IMR-90 (cell line): ENCODE data around the gene CUL7. TPM values are rescaled to one million over a fixed set of nuclear protein-coding genes. Genes with fewer than 3 reads are reported as not detected.

ENCODE experiments used
- ATAC-seq: fragments of 200-7000 bp; cut with Tn5 transposase; 2 replicates; pipeline ENCODE4 v1.9.1; 2020; ENCODE audit warnings: low read depth, mild to moderate bottlenecking, moderate library complexity
- BruUV-seq: library from RNA; stranded (reverse); fragments of 400-500 nt; replicated peaks from 2 replicates; lab custom pipeline; 2021; lab: Mats Ljungman, UMichigan
- CTCF ChIA-PET: fragments of 300-600 bp; formaldehyde crosslinking; extraction: SDS; loops from one replicate; lab custom pipeline; 2021; ENCODE audit warnings: antibody characterized with exemption; lab: Yijun Ruan, JAX
- POLR2A ChIA-PET: fragments of 300-600 bp; sonication (Branson Sonifier 250); formaldehyde crosslinking; loops from one replicate; lab custom pipeline; 2022; ENCODE audit warnings: antibody characterized with exemption; ENCODE audit not compliant: unreplicated experiment; lab: Charles Lee
- DNase-seq: peaks from one replicate; pipeline ENCODE4 v3.0.0; 2013
- H2AFZ ChIP-seq: replicated peaks from 2 replicates; pipeline ENCODE3; 2013; ENCODE audit warnings: low read length, mild to moderate bottlenecking; ENCODE audit not compliant: poor library complexity
- H2AK5ac ChIP-seq: 2 replicates; pipeline ENCODE4 v1.6.1; 2013; ENCODE audit warnings: low read depth, low read length, inconsistent platforms
- H2AK9ac ChIP-seq: replicated peaks from 2 replicates; pipeline ENCODE3; 2013; ENCODE audit warnings: mild to moderate bottlenecking, low read depth, low read length, moderate library complexity; ENCODE audit not compliant: poor library complexity
- H2BK120ac ChIP-seq: 2 replicates; pipeline ENCODE4 v1.6.1; 2013; ENCODE audit warnings: low read depth, low read length, inconsistent platforms
- H2BK15ac ChIP-seq: 3 replicates; pipeline ENCODE4 v1.6.1; 2013; ENCODE audit warnings: low read depth, low read length, inconsistent platforms
- H2BK20ac ChIP-seq: 2 replicates; pipeline ENCODE4 v1.6.1; 2013; ENCODE audit warnings: low read depth, mild to moderate bottlenecking, inconsistent platforms, low read length, moderate library complexity
- H2BK5ac ChIP-seq: 2 replicates; pipeline ENCODE4 v1.6.1; 2013; ENCODE audit warnings: mild to moderate bottlenecking, low read depth, low read length, inconsistent platforms; ENCODE audit not compliant: poor library complexity, severe bottlenecking
- H3K14ac ChIP-seq: replicated peaks from 2 replicates; pipeline ENCODE4 v1.6.1; 2013; ENCODE audit warnings: low read depth, low read length, inconsistent platforms
- H3K18ac ChIP-seq: 2 replicates; pipeline ENCODE4 v1.6.1; 2013; ENCODE audit warnings: low read depth, low read length, control low read depth
- H3K23ac ChIP-seq: 2 replicates; pipeline ENCODE4 v1.6.1; 2013; ENCODE audit warnings: low read depth, low read length, inconsistent platforms
- H3K27ac ChIP-seq: 2 replicates; pipeline ENCODE4 v1.5.1; 2013; ENCODE audit warnings: mild to moderate bottlenecking, control low read depth, low read length; ENCODE audit not compliant: insufficient read depth
- H3K27me3 ChIP-seq: 2 replicates; pipeline ENCODE4 v1.6.1; 2013; ENCODE audit warnings: low read length; ENCODE audit not compliant: control insufficient read depth, insufficient read depth
- H3K36me3 ChIP-seq: 2 replicates; pipeline ENCODE4 v1.6.1; 2013; ENCODE audit warnings: low read length, mixed read lengths; ENCODE audit not compliant: control insufficient read depth, insufficient read depth
- H3K4ac ChIP-seq: 2 replicates; pipeline ENCODE4 v1.6.1; 2013; ENCODE audit warnings: low read depth, low read length, inconsistent platforms
- H3K4me1 ChIP-seq: 2 replicates; pipeline ENCODE4 v1.6.1; 2013; ENCODE audit warnings: low read length, mixed read lengths; ENCODE audit not compliant: control insufficient read depth, insufficient read depth
- H3K4me2 ChIP-seq: 2 replicates; pipeline ENCODE4 v1.6.1; 2013; ENCODE audit warnings: low read depth, mild to moderate bottlenecking, control low read depth, low read length, moderate library complexity
- H3K4me3 ChIP-seq: 2 replicates; pipeline ENCODE4 v1.5.1; 2013; ENCODE audit warnings: low read depth, mild to moderate bottlenecking, control low read depth, low read length, moderate library complexity; ENCODE audit not compliant: insufficient read depth
- H3K56ac ChIP-seq: 2 replicates; pipeline ENCODE4 v1.6.1; 2013; ENCODE audit warnings: low read length, inconsistent platforms; ENCODE audit not compliant: insufficient read depth; ENCODE audit errors: extremely low read depth
- H3K79me1 ChIP-seq, 2 experiments: 2 replicates each; pipeline ENCODE4 v1.6.1; 2013; ENCODE audit warnings: low read length in 2 of 2, inconsistent platforms in 1 of 2, low read depth in 1 of 2
- H3K9ac ChIP-seq: 2 replicates; pipeline ENCODE4 v1.6.1; 2013; ENCODE audit warnings: low read depth, low read length, control low read depth
- H3K9me1 ChIP-seq: 2 replicates; pipeline ENCODE4 v1.6.1; 2013; ENCODE audit warnings: low read length, inconsistent platforms; ENCODE audit not compliant: insufficient read depth
- H3K9me3 ChIP-seq: 2 replicates; pipeline ENCODE4 v1.6.1; 2013; ENCODE audit warnings: low read length; ENCODE audit not compliant: control insufficient read depth, insufficient read depth
- H4K20me1 ChIP-seq: 2 replicates; pipeline ENCODE4 v1.6.1; 2013; ENCODE audit warnings: low read length, inconsistent platforms; ENCODE audit not compliant: insufficient read depth
- H4K5ac ChIP-seq: 2 replicates; pipeline ENCODE4 v1.6.1; 2013; ENCODE audit warnings: mild to moderate bottlenecking, low read depth, low read length, control low read depth
- H4K8ac ChIP-seq, 2 experiments: 2 replicates each; pipeline ENCODE4 v1.6.1; 2013; ENCODE audit warnings: low read depth in 2 of 2, low read length in 2 of 2, control low read depth in 1 of 2, inconsistent platforms in 1 of 2
- H4K91ac ChIP-seq: 2 replicates; pipeline ENCODE4 v1.6.1; 2013; ENCODE audit warnings: low read depth, low read length, inconsistent platforms; ENCODE audit not compliant: insufficient read depth
- CEBPB ChIP-seq: IDR thresholded peaks from 2 replicates; pipeline ENCODE4 v1.6.1; 2012; ENCODE audit warnings: low read depth, low read length, improper control_type of control experiment
- MAZ ChIP-seq: IDR thresholded peaks from 2 replicates; pipeline ENCODE4 v1.6.1; 2012; ENCODE audit warnings: low read depth, mild to moderate bottlenecking, low read length, improper control_type of control experiment, moderate library complexity, borderline replicate concordance
- WGBS, 2 experiments: methylation state at CpG; one replicate each; pipeline versions ENCODE4 v1.1.5 to v1.1.7; 2013; ENCODE audit warnings: missing lambda C conversion rate in 2 of 2; ENCODE audit not compliant: insufficient read length in 1 of 2; ENCODE audit errors: extremely low coverage in 2 of 2; 5-methylcytosine and 5-hydroxymethylcytosine counted together
- dilution Hi-C: fragments of 300-500 bp; cut with HindIII; formaldehyde crosslinking; loops from one replicate; pipeline ENCODE4 v1.14.3; 2018; ENCODE audit warnings: low sequenced_read_pairs; ENCODE audit not compliant: unreplicated experiment
- in situ Hi-C: fragments of 300-500 bp; cut with MboI; formaldehyde crosslinking; loops from 3 replicates; pipeline ENCODE4 v1.14.3; 2019; ENCODE audit warnings: low sequenced_read_pairs, inconsistent platforms, mixed read lengths
- intact Hi-C: fragments of 100-400 bp; cut with micrococcal nuclease; formaldehyde crosslinking; loops from 2 replicates; pipeline ENCODE4 v1.10.0; 2022
- polyA plus RNA-seq, 3 experiments: library from polyadenylated mRNA; depleted of rRNA; stranded (reverse); fragments of >200 nt; gene quantifications; 2 replicates each; pipeline ENCODE4 v1.2.3, GENCODE V29; 2012; ENCODE audit warnings: low replicate concordance in 1 of 3
- total RNA-seq: library from RNA; depleted of rRNA; stranded (reverse); fragments of >200 nt; gene quantifications from 2 replicates; pipeline ENCODE4 v1.2.3, GENCODE V29; 2012

Gene CUL7
- total and polyA plus RNA-seq, 2 of the 4 experiments (the other 2 are of a cell fraction) = 38.0 to 39.3 TPM

DNA sequence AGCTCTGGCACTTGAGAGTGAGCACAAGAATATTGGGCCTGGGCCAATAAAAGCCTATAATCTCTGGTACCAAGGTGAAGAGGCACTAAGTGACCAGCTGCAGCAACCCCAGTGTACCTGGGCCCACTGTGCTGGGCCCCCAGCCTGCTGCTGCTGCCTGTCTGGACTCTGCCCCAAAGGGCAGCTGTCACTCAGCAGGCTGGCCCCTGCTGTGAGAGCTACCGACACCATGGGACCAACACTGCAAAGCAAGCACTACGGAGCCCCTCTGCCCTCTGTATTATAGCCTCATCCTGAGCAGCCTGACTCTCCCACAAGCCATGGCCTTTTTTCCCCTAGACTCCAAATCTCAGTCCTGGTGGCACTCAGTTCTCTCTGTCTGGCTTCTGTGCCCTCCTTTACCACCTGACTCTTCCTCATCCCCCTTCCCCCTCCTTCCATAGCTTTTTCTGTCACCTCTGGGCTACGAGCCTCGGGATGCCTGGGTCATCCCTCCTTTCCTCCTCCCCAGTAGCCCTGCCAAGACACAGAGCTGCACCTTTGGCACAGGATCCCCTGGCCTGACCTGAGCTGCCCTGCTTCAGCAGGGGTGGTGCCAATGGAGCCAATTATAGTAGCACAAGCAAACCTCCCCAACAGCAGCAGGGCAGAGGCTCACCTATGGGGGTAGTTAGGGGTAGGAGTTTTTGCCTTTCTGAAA, 18.0 kb downstream of the CUL7 start:
- in situ Hi-C loops (no loop called here), intact Hi-C loops (no loop called here), dilution Hi-C loops (no loop called here)
- Histone ChIP-seq H3K27ac (no peak overlapping the region), H3K9me3 (no peaks in the 10 kb centered on the region), H3K27me3 (no peaks in the 10 kb centered on the region), H4K20me1 (peaks cover 3% of the 10 kb centered on the region; the same call in 1 of the 2 replicates), H3K56ac (no peak overlapping the region), H3K18ac (no peak overlapping the region), H3K4me3 (no peak overlapping the region), H3K4ac (no peak overlapping the region), H2AK5ac (no peak overlapping the region), H3K23ac (no peak overlapping the region), H3K9me1 (no peaks in the 10 kb centered on the region), H4K8ac (no peak overlapping the region), H3K4me1 (no peaks in the 10 kb centered on the region), H2AK9ac (no peak overlapping the region), H3K9ac (no peak overlapping the region), H2BK20ac (no peak overlapping the region), H2BK120ac (no peak overlapping the region), H2BK5ac (no peak overlapping the region), H4K5ac (no peak overlapping the region), H3K14ac (no peak overlapping the region), H3K36me3 (peaks cover 60% of the 10 kb centered on the region), H3K4me2 (no peak overlapping the region), H2AFZ (no peak overlapping the region), H3K79me1 (peaks cover 7 to 9% of the 10 kb centered on the region in 2 experiments; a peak in 2 of 4 replicates), H4K91ac (no peak overlapping the region), H2BK15ac (no peak overlapping the region)
- CTCF ChIA-PET = no interaction called here
- TF ChIP-seq CEBPB (no peak), MAZ (no peak)
- 96% methylated on average over 4 of the region's 4 CpGs; no CpG with 5 or more reads in 1 of the 2 experiments for WGBS, 2 experiments
- DNase-seq (no peak), ATAC-seq (no peak)
- POLR2A ChIA-PET = no interaction called here
- BruUV-seq = no TSS peak
